GM18909 (cell line): ENCODE data around the gene TMEM175.

Source experiments
- ATAC-seq: cut with Tn5 transposase; IDR thresholded peaks from one replicate; pipeline ENCODE4 v1.9.1; 2021; ENCODE audit warnings: mild to moderate bottlenecking; ENCODE audit not compliant: unreplicated experiment, poor library complexity

TMEM175 gene

GRCh38 chr4:931960-932712 is at the start of gene TMEM175, which contains the start of gene GAK:
Gene TMEM175, plus strand, starts transcription at chr4:932460. Its CDS starts 15,280 bp downstream, at chr4:947740.
Gene GAK, minus strand, starts transcription at chr4:932316. Its CDS starts 129 bp downstream, at chr4:932187.
- ATAC-seq: peak; percentile 91

GRCh38 chr4:882646-883045 is 49.6 kb upstream of the TMEM175 start:
- no peak for ATAC-seq

- no peak for ATAC-seq
Observed at GRCh38 chr4:883377-884095, 48.7 kb upstream of the TMEM175 start.

GRCh38 chr4:884259-884658 is 48.0 kb upstream of the TMEM175 start:
- no peak for ATAC-seq

- no peak for ATAC-seq
Observed at GRCh38 chr4:884896-885295, 47.4 kb upstream of the TMEM175 start.

GRCh38 chr4:885353-885752 is 46.9 kb upstream of the TMEM175 start:
- ATAC-seq: no peak

- ATAC-seq: no peak
Observed at GRCh38 chr4:886244-886643, 46.0 kb upstream of the TMEM175 start.

- no peak for ATAC-seq
Observed at GRCh38 chr4:887034-887763, 45.1 kb upstream of the TMEM175 start.

- no peak for ATAC-seq
Observed at GRCh38 chr4:888029-888428, 44.2 kb upstream of the TMEM175 start.

GRCh38 chr4:889516-889915 is 42.7 kb upstream of the TMEM175 start:
- ATAC-seq: no peak

GRCh38 chr4:890036-890695 is 42.1 kb upstream of the TMEM175 start:
- ATAC-seq: no peak

- ATAC-seq: no peak
Observed at GRCh38 chr4:891747-892146, 40.5 kb upstream of the TMEM175 start.

GRCh38 chr4:892780-893179 is 39.5 kb upstream of the TMEM175 start:
- ATAC-seq: no peak

GRCh38 chr4:893276-893994 is 38.8 kb upstream of the TMEM175 start:
- ATAC-seq: no peak

GRCh38 chr4:893995-894705 is 38.1 kb upstream of the TMEM175 start:
- no peak for ATAC-seq

- ATAC-seq: no peak
Observed at GRCh38 chr4:895596-895995, 36.7 kb upstream of the TMEM175 start.

GRCh38 chr4:896216-896615 is 36.0 kb upstream of the TMEM175 start:
- ATAC-seq: no peak

GRCh38 chr4:896630-897029 is 35.6 kb upstream of the TMEM175 start:
- ATAC-seq: no peak

GRCh38 chr4:898123-898522 is 34.1 kb upstream of the TMEM175 start:
- ATAC-seq: no peak
